ENCODE results near the gene LARP4B. TPM values are rescaled to one million over a fixed set of nuclear protein-coding genes. Genes with fewer than 3 reads are reported as not detected.
A peak's percentile ranks its signal among the peaks of the same experiment; 100 is the strongest.

The LARP4B gene
- total RNA-seq, 1 donor from 2014 or later: 37.1 TPM

- DNase-seq (ENCODE audit: low spot score): no peak
- no peak for ATAC-seq
Measured at GRCh38 chr10:811379-812175, 119.9 kb downstream of the LARP4B start.

- ATAC-seq (peak; percentile 79), DNase-seq (ENCODE audit: low spot score) (no peak)
Measured at GRCh38 chr10:810351-810846, 121.1 kb downstream of the LARP4B start.

GRCh38 chr10:809671-810350 lies 121.7 kb downstream of the LARP4B start:
- ATAC-seq (no peak), DNase-seq (ENCODE audit: low spot score) (no peak)

- DNase-seq (ENCODE audit: low spot score) (no peak), ATAC-seq (no peak)
Measured at GRCh38 chr10:807958-808353, 123.5 kb downstream of the LARP4B start.

GRCh38 chr10:807163-807957 lies 124.1 kb downstream of the LARP4B start:
- no peak for DNase-seq (ENCODE audit: low spot score)

GRCh38 chr10:806451-807162 lies 124.9 kb downstream of the LARP4B start:
- no peak for DNase-seq (ENCODE audit: low spot score)
- ATAC-seq: no peak

More at GRCh38 chr10:807163-807957, 124.1 kb downstream of the LARP4B start:
- no peak for ATAC-seq

- ATAC-seq: no peak
Measured at GRCh38 chr10:805620-806305, 125.7 kb downstream of the LARP4B start.

GRCh38 chr10:804787-805619 lies 126.5 kb downstream of the LARP4B start:
- ATAC-seq: peak; percentile 25
- DNase-seq (ENCODE audit: low spot score): peak; percentile 38

More at GRCh38 chr10:805620-806305, 125.7 kb downstream of the LARP4B start:
- DNase-seq (ENCODE audit: low spot score): no peak

GRCh38 chr10:804191-804781 lies 127.2 kb downstream of the LARP4B start:
- ATAC-seq (peak; percentile 6), DNase-seq (ENCODE audit: low spot score) (no peak)

GRCh38 chr10:803041-803741 lies 128.3 kb downstream of the LARP4B start:
- ATAC-seq (peak; percentile 8), DNase-seq (ENCODE audit: low spot score) (no peak)

- ATAC-seq (no peak), DNase-seq (ENCODE audit: low spot score) (peak; percentile 32)
Measured at GRCh38 chr10:802506-802905, 129.0 kb downstream of the LARP4B start.

GRCh38 chr10:797179-797578 lies 134.3 kb downstream of the LARP4B start:
- ATAC-seq (no peak), DNase-seq (ENCODE audit: low spot score) (no peak)

- DNase-seq (ENCODE audit: low spot score) (no peak), ATAC-seq (no peak)
Measured at GRCh38 chr10:796233-796632, 135.3 kb downstream of the LARP4B start.

GRCh38 chr10:794382-794956 lies 137.0 kb downstream of the LARP4B start:
- no peak for DNase-seq (ENCODE audit: low spot score)
- peak; percentile 82 for ATAC-seq

- ATAC-seq (no peak), DNase-seq (ENCODE audit: low spot score) (no peak)
Measured at GRCh38 chr10:792792-793100, 138.8 kb downstream of the LARP4B start.

GRCh38 chr10:792083-792791 lies 139.3 kb downstream of the LARP4B start:
- ATAC-seq (no peak), DNase-seq (ENCODE audit: low spot score) (peak; percentile 19)

- ATAC-seq (no peak), DNase-seq (ENCODE audit: low spot score) (peak; percentile 11)
Measured at GRCh38 chr10:791639-792038, 139.9 kb downstream of the LARP4B start.

Data from left lobe of liver (tissue), 2 donors.